ENCODE results near the gene TUBB.

DNA sequence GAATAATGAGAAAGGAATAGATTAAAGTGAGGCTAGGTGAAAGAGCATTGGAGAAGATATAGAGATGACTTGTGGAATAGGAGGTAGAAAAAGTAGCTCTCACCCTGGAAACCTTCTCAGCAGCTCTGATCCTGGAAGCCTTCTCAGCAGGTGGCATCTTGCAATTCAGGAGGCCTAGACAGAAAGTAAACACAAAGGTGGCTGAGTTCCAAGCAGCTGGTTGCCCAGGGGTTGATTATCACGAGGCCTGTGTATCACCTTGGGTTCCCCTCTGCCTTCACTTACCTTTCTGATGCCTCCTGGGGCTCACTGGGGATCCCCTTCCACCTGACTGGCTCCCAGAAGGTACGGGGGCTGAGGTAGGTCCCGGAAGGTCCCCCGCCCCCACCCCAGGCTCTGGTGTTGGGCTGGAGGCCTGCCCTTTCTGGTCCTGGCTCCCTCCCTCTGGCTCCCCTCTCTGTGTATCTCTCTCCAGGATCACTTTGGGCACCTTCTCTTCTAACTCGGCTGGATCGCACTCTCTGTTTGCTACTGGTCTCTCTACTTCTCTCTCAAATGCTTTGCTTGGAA, 12.8 kb upstream of the TUBB start:
- TF ChIP-seq PKNOX1 (IDR thresholded peaks at IDR 0.05) (no peak), HDGF (IDR thresholded peaks at IDR 0.05; ENCODE audit: borderline replicate concordance) (no peak), FOXK2 (IDR thresholded peaks at IDR 0.05) (no peak), NFRKB (IDR thresholded peaks at IDR 0.05) (no peak), FOXA1 (IDR thresholded peaks at IDR 0.05) (no peak), SP1 (IDR thresholded peaks at IDR 0.05) (no peak)

All from HEK293T (cell line).